ENCODE data around the gene CCDC149.

Gene CCDC149

DNA sequence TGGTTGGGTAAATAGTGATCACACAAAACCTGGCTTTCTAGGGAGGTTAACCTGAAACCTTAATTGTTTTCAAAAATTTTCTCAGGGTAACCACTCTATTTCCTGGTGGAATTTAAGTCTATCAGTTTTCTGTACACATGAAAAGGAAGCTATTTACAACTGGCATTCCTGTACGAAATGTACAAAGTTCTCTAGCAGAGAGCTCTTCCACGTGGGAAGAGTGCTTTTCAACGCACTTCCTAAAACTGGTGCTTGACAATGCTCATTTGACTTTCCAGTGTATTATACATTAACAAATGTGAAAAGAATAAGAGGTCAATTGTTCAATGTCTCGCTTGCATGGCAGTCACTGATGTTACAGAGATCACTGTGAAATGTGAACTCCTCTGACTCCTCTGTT is 120.3 kb downstream of the CCDC149 start:
- H3K9me3 ChIP-seq (replicated peaks in 1 of 11) = peaks cover 0 to 19% (median 9%) of the 10 kb centered on the region in 11 experiments; a peak in 13 of 22 replicates
- H3K9ac ChIP-seq = no peak overlapping the region
- no peak overlapping the region for H3K27ac ChIP-seq
- no peaks in the 10 kb centered on the region for H4K20me1 ChIP-seq
- H3K27me3 ChIP-seq = no peaks in the 10 kb centered on the region; a peak in 1 of 22 replicates
- H3K36me3 ChIP-seq = no peaks in the 10 kb centered on the region
- H3K4me3 ChIP-seq = no peak overlapping the region
- H3K4me2 ChIP-seq = peak overlapping the region in 1 of 11 experiments; percentile 5; a peak in 1 of 22 replicates
- no peak for TF ChIP-seq Cebpa-rat (IDR thresholded peaks at IDR 0.05)
- H3K4me1 ChIP-seq = peaks cover 6 to 24% (median 16%) of the 10 kb centered on the region in 10 experiments; a peak in 18 of 20 replicates

DNA sequence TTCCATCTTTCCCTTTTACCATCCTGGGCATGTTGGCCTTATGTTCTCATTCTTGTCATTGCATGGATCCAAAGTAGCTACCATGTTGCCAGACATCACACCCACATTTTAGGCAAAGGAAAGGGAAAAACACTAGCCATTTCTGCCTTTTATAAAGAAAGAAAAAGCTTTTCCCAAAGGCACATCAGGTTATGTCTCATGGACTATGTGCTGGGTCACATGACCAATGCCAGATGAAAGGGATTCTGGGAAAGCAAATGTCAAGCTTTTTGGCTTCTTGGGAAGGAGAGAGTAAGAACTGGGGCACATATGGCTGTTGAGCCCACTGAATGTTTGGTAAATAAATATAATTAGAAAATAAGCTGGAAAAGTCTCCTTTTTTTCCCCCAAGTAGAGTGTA is 121.8 kb downstream of the CCDC149 start:
- H4K20me1 ChIP-seq = no peaks in the 10 kb centered on the region
- H3K27me3 ChIP-seq = no peaks in the 10 kb centered on the region; a peak in 1 of 22 replicates
- no peaks in the 10 kb centered on the region for H3K36me3 ChIP-seq
- no peak overlapping the region for H3K4me3 ChIP-seq
- TF ChIP-seq Cebpa-rat (IDR thresholded peaks at IDR 0.05) = no peak
- H3K4me2 ChIP-seq = no peak overlapping the region
- H3K9ac ChIP-seq = no peak overlapping the region
- peaks cover 6 to 18% (median 16%) of the 10 kb centered on the region in 10 experiments; a peak in 18 of 20 replicates for H3K4me1 ChIP-seq
- no peak overlapping the region for H3K27ac ChIP-seq
- H3K9me3 ChIP-seq (replicated peaks in 1 of 11) = peaks cover 3 to 33% (median 14%) of the 10 kb centered on the region in 11 experiments; a peak in 21 of 22 replicates

DNA sequence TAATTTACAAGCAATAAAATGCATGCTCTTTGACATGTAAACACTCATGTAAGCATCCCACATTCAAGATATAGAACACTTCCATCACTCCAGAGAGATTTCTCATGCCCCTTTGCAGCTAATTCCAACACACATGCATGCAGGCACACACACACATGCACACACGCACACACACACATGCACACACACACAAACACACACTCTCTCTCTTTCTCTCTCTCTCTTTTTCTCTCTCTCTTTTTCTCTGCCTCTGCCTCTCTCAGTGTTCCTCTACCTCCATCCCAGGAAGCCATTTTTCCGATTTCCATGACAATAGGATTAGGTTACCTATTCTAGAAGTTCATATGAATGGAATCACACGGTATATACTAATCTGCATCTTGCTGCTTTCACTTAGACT is 129.3 kb downstream of the CCDC149 start:
- no peak overlapping the region for H3K4me3 ChIP-seq
- H3K27me3 ChIP-seq = peaks cover 0 to 15% (median 0%) of the 10 kb centered on the region in 11 experiments; a peak in 3 of 22 replicates
- H3K9ac ChIP-seq = no peak overlapping the region
- peaks cover 4 to 27% (median 14%) of the 10 kb centered on the region in 11 experiments; a peak in 21 of 22 replicates for H3K9me3 ChIP-seq (replicated peaks in 1 of 11)
- TF ChIP-seq Cebpa-rat (IDR thresholded peaks at IDR 0.05) = no peak
- H3K4me1 ChIP-seq = no peaks in the 10 kb centered on the region
- H3K27ac ChIP-seq = no peak overlapping the region
- no peaks in the 10 kb centered on the region for H4K20me1 ChIP-seq
- no peak overlapping the region for H3K4me2 ChIP-seq
- H3K36me3 ChIP-seq = no peaks in the 10 kb centered on the region

DNA sequence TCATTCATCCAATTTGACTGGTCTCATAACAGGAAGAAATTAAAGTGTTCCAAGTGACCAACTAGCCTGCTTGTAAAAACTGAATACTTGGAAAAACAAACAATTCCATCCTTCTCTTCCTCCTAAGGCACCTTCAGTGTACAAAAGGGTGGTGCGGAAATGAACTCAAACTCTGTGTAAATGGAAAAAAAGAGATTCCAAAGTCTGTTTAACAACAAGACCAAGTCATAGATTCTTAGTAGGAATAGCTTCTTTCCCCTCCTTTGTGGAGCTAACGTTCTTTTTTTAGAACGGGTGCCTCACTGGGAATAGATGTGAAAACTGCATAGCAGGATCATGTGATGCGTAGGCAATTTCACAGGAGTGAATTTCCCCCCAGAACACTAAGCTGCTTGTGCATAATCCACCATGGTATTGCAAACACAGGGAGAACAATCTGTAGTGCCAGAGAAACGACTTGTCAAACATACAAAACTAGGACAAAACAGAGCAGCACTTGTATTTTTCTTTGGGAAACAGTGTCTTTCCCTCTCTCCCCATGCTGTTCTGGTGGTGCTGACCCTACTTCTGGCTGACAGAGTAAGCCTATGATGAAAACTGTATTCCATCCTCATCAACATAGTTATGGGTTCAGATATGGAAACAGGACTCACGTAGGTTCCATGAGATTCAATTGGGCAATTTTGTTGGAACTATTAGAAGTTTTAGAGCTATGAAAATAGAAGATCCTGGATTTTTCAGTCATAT is 130.7 kb downstream of the CCDC149 start:
- Histone ChIP-seq H4K20me1 (no peaks in the 10 kb centered on the region), H3K9ac (no peak overlapping the region), H3K27ac (no peak overlapping the region), H3K27me3 (peaks cover 0 to 23% (median 0%) of the 10 kb centered on the region in 11 experiments; a peak in 4 of 22 replicates), H3K9me3 (replicated peaks in 1 of 11) (peaks cover 4 to 18% (median 9%) of the 10 kb centered on the region in 11 experiments; a peak in 19 of 22 replicates), H3K4me2 (no peak overlapping the region), H3K36me3 (no peaks in the 10 kb centered on the region), H3K4me1 (peaks cover 0 to 7% (median 0%) of the 10 kb centered on the region in 10 experiments; a peak in 1 of 20 replicates), H3K4me3 (no peak overlapping the region)
- TF ChIP-seq Cebpa-rat (IDR thresholded peaks at IDR 0.05) = no peak

DNA sequence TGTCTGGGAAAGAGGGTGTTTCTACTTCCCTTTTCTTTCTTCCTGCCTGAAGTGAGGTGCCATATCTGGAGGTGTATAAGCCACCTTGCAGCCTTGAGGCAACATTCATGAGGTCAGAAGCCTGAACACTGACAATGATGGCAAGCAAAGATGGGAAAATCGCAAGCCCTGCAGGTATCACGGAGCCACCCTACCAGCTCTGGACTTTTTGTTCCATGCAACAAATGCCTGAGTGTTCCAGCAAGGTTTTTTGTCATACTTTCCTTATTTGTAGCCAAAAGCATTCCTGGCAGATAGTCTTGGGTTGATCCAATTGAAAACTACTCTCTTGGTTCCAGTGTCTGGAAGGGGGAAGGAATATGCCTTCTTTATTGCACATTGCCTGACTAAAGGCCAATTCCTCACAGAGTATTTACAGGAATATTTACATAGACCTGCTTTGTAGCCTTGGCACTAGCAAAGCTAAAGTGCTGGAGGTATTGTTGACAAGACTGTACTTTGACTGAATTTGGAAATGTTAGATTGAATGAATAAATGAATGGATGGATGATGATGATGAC is 131.8 kb downstream of the CCDC149 start:
- H3K4me1 ChIP-seq = peaks cover 0 to 7% (median 0%) of the 10 kb centered on the region in 10 experiments; a peak in 1 of 20 replicates
- no peak overlapping the region for H3K4me3 ChIP-seq
- no peak overlapping the region for H3K9ac ChIP-seq
- no peak overlapping the region for H3K27ac ChIP-seq
- no peaks in the 10 kb centered on the region for H4K20me1 ChIP-seq
- H3K36me3 ChIP-seq = no peaks in the 10 kb centered on the region
- H3K4me2 ChIP-seq = no peak overlapping the region
- TF ChIP-seq Cebpa-rat (IDR thresholded peaks at IDR 0.05) = no peak
- peaks cover 0 to 35% (median 0%) of the 10 kb centered on the region in 11 experiments; a peak in 4 of 22 replicates for H3K27me3 ChIP-seq
- H3K9me3 ChIP-seq (replicated peaks in 1 of 11) = peaks cover 1 to 8% (median 2%) of the 10 kb centered on the region in 11 experiments; a peak in 16 of 22 replicates

DNA sequence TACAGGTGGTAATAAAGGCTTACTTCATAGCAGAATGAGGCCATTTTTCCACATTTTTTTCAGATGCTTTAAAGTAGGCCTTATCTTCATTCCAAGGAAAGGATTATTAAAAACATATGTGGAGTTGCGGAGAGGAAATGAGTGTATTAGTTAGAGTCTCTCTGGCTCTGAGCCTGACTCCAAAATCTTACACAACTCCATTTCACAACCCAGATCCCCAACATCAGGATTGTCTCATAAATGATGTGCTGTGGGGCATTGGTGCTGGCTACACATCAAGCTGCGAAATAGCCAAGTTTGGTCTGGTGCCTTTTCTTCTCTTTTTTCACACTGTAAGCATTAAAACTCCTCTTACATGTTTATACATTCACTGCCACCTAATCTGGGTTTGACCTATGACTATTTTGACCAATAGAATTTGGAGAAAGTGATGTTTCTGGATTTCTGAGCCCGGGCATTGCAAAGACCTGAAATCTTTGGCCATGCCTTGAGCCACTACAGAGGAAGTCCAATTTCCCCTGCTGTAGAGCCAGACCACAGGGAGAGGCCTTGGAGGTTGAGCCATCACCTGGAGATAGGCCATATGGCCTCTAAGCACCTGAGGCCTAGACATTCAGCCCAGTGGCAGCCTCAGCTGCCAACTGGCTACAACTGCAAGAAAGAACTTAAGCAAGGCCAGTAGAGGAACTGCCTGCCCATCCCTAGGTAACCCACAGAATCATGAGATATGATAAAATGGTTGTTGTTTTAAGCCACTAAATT is 134.2 kb downstream of the CCDC149 start:
- H3K36me3 ChIP-seq = no peaks in the 10 kb centered on the region
- peaks cover 0 to 7% (median 0%) of the 10 kb centered on the region in 10 experiments; a peak in 1 of 20 replicates for H3K4me1 ChIP-seq
- no peaks in the 10 kb centered on the region for H3K9me3 ChIP-seq (replicated peaks in 1 of 11)
- H3K4me2 ChIP-seq = no peak overlapping the region
- peaks cover 0 to 56% (median 0%) of the 10 kb centered on the region in 11 experiments; a peak in 4 of 22 replicates for H3K27me3 ChIP-seq
- no peak overlapping the region for H3K4me3 ChIP-seq
- no peak overlapping the region for H3K27ac ChIP-seq
- H3K9ac ChIP-seq = no peak overlapping the region
- no peaks in the 10 kb centered on the region for H4K20me1 ChIP-seq
- TF ChIP-seq Cebpa-rat (IDR thresholded peaks at IDR 0.05) = no peak

DNA sequence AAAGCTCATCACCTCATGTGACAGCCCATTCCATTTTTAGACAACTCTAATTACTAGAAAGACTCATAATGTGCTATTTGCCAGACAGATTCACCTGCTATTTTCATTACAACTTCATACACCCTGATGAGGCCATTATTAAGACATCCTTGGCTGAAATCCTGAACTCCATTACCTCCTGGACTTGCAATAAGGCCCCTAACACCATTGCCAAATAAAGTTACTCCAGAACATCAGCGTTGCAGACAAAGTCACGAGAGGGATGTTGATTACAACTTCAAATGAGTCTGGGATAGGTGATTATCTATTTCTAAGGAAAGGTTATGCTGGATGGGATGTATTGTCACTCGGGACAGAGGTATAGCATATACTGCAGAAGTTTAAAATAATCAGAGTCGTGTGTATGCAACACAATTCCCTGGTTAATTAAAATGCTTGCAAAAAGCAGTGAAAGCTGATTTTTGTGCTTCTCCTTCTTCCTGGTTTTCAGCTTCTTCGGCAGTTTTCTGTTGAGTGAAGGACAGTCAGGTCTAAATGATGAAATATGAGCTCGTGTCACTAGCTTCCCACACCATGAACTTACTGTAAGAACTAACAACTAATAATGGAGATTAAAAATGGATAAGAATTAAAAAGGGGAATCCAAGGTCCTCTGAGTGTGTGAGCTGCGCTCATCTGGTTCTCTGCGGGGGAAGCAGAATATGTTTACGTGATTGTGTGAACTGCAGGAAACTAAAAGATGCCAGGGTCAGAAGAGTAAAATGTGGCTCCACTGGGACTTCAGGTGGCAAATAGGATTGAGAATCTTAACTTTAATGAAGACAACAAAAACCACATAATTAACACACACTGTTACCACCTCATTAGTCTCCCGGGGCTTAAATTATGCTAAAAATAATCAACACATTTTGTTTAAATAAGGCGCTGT is 135.0 kb downstream of the CCDC149 start:
- Histone ChIP-seq H3K9ac (no peak overlapping the region), H3K9me3 (replicated peaks in 1 of 11) (no peaks in the 10 kb centered on the region), H4K20me1 (no peaks in the 10 kb centered on the region), H3K4me2 (peak overlapping the region in 2 of 11 experiments; percentile 10 to 29; a peak in 2 of 22 replicates), H3K4me1 (peaks cover 0 to 7% (median 0%) of the 10 kb centered on the region in 10 experiments; a peak in 1 of 20 replicates), H3K27me3 (peaks cover 0 to 55% (median 0%) of the 10 kb centered on the region in 11 experiments; a peak in 4 of 22 replicates), H3K27ac (no peak overlapping the region), H3K36me3 (no peaks in the 10 kb centered on the region), H3K4me3 (no peak overlapping the region)
- TF ChIP-seq Cebpa-rat (IDR thresholded peaks at IDR 0.05) = no peak

DNA sequence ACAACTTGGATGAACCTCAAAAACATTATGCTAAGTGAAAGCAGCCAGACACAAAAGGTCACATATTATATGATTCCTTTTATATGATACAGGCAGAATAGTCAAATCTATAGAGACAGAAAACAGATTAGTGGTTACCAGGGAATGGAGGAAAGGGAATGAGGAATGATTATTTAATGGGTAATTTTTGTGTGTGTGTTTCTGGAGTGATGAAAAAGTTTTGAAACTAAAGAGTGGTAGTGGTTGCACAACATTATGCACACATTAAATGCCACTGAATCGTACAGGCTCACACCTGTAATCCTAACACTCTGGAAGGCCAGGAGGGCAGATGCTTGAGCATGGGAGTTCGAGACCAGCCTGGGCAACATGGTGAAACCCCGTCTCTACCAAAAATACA is 137.1 kb downstream of the CCDC149 start:
- Histone ChIP-seq H3K27me3 (peaks cover 0 to 62% (median 0%) of the 10 kb centered on the region in 11 experiments; a peak in 6 of 22 replicates), H3K4me1 (peaks cover 0 to 7% (median 0%) of the 10 kb centered on the region in 10 experiments; a peak in 1 of 20 replicates), H3K36me3 (no peaks in the 10 kb centered on the region), H3K9ac (no peak overlapping the region), H3K4me3 (no peak overlapping the region), H3K9me3 (replicated peaks in 1 of 11) (no peaks in the 10 kb centered on the region), H3K27ac (no peak overlapping the region), H4K20me1 (no peaks in the 10 kb centered on the region), H3K4me2 (no peak overlapping the region)
- TF ChIP-seq Cebpa-rat (IDR thresholded peaks at IDR 0.05) = no peak

Data from BLaER1 treated with 17β-estradiol and CSF1 and Interleukin-3, amounts not matched to agents 10 nM and 100 nM (cell line).